Activated T-cell treated with anti-CD3 and anti-CD28 coated beads for 4 hours (primary cell): ENCODE results near the gene ATP5F1E.

ENCODE experiments used
- DNase-seq: peaks from one replicate; pipeline ENCODE4 v3.0.0-alpha.2; 2020

The ATP5F1E gene

GRCh38 chr20:59032023-59032712, at the start of gene ATP5F1E:
ATP5F1E (minus strand) TSS chr20:59032335; CDS start chr20:59032251, 84 bp downstream.
- peak; percentile 94 for DNase-seq

DNA sequence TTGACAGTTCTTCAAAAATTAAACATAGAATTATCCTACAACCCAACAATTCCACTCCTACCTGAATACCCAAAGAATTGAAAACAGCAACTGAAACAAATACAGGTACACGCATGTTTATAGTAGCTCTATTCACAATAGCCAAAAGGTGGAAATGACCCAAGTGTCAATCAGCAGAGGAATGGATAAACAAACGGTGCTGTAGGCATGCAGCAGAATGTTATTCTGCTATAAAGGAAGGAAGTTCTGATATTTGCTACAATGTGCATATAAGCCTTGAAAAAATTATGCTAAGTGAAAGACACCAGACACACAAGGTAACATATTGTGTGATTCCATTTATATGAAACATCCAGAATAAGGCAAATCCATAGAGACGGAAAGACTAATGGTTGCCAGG, 48.9 kb upstream of the ATP5F1E start:
- no peak for DNase-seq

DNA sequence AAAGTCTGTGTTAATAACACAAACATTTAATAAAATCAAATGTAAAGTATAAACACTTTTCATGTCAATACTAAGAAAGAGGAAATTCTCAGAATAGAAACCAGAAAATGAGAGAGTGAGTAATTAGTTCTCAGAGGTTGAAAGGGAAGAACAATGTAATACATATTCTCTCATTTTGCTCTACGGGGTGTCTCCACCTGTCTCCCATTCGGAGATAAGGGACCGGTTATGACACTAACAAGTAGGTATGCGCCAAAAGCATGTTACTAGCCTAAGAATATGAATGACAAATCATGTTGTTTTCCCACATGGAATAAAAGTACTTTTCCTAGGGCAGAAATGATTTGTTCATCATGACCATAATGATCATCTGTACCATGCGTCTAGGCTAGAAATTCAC, 46.1 kb upstream of the ATP5F1E start:
- DNase-seq = no peak

- DNase-seq = no peak
These were observed 45.6 kb upstream of the ATP5F1E start for GRCh38 chr20:59077705-59078104.

GRCh38 chr20:59075934-59076508, 43.9 kb upstream of the ATP5F1E start:
- no peak for DNase-seq

GRCh38 chr20:59074456-59074855, 42.3 kb upstream of the ATP5F1E start:
- DNase-seq = no peak

DNA sequence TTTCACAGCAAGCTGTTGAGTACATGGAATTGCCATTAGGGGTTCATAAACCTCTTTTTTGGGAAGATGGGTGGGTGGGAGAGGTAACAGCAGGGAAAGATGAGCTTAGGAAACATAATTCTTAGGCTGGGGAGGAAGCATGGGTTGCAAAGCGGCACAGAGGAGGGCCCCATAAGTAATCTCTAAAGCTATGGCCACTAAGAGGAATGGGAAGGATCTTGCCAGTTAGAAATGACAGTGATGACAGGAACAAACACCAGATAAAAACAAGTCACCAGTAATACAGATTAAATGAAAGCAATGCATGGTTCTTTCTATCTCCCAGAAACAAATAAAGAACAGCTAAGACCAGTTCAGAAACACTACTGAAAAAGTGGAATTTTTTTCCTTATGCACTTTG, 41.4 kb upstream of the ATP5F1E start:
- DNase-seq = no peak

DNA sequence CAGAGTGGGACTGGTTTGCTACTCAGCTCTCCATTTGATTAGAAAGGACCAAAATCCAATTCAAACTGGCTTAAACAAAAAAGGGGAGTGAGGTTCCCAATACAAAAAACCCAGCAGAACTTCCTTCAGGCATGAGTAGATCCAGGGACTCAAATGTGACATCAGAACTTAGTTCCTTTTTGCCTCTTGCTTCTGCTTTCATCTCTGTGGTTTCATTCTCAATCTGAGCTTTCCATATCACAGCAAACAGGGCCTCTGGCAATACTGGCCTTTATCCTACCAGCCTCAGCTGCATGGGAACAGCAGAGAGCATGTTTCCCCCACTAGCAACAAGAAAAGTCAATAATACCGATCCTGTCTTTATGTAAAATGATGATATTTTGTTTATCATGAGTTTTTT, 39.1 kb upstream of the ATP5F1E start:
- DNase-seq = no peak

DNA sequence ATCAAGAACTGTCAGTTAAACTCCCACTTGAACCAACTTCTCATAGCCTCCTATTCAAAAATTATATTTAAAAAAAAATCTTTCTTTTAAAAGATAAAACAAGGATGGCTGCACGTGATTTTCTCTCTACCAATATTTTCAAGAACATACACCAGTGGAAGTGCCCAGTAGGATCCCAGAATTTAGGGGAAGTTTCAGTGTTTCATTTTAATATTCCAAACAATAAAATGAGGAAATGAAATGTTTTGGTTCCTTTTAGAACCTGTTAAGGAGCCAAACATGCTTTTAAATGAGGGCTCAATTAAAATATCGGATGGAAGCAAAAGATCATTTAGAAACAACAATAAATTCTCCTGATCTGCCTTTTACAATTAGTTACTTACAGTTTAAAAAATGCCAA, 36.9 kb upstream of the ATP5F1E start:
- DNase-seq = no peak

GRCh38 chr20:59068534-59068933, 36.4 kb upstream of the ATP5F1E start:
- DNase-seq = no peak

GRCh38 chr20:59064214-59064722, 32.1 kb upstream of the ATP5F1E start:
- DNase-seq = no peak

DNA sequence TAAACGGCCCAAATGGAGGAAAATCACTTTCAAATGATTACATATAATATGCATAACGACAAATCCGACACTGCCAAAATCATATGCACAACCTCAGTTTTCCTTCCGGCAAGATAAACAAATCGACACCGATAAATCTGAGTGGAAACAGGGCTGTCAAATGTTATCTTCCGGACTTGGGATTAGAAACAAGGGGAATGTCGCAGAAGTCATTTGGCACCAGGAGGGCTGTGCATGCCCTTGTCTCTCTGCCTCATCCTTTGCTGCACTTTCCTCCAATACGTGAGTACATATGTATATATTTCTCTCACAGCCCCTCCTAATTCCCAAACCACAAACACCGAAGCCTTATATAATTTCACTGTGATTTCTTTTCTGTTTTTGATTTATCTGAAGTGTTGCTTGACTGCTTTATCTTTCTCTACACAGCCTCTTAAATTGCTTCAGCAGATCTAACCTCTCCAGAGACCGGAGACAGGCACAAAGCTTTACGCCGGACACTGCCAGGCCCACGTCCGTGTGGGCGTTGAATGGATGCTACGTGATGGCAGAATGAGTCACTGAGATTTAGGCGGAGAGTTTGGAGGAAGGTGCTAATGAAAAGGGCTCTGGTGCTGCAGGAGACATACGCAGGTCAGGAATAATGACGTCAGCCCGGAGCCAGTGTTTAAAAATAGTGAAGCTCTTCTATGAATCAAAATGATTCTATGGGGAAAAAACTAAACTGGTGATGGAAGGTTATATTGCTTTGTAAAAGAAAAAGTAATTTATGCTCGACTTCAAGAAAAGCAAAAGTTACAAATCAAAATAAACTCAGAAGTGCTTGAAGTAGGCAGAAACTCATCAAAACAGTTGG, 31.5 kb upstream of the ATP5F1E start:
- no peak for DNase-seq

DNA sequence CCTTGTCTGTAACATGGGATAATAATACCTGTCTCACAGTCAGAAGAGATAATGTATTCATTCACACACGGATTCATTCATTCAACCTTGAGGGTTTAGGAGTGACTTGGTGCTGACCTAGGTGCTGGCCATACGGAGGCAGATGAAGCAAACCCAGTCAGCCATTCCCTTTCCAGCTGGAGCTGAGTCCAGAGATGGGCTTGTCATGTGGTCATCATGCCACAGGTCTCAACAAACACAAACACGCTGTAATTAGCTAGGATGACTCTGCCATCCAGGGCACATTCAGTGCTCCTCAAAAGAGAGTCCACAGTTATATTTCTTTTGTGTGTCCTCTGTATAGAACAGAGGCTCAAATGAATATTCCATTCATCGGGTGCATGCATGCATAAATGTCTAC, 29.9 kb upstream of the ATP5F1E start:
- DNase-seq = no peak

DNA sequence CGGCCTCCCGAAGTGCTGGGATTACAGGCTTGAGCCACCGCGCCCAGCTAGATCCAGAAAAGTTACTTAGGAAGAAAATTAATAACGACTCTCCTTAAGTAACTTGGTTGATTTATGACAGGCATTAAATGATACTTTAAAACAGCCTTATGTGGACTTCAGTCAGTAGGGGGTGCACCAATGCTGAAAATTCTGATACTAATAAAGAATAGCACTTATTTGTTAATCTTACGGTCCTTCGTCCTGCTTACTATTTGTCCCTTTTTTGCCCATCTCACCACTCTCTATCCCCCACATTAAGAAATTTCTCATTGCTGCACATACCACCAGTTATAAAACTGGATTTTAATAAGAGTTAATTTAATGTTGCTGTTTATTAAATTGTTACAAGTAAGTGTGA, 23.2 kb upstream of the ATP5F1E start:
- no peak for DNase-seq

GRCh38 chr20:59051666-59052185, 19.6 kb upstream of the ATP5F1E start:
- no peak for DNase-seq

- no peak for DNase-seq
These were observed 18.3 kb upstream of the ATP5F1E start for GRCh38 chr20:59050437-59050836.

GRCh38 chr20:59048681-59049030, 16.5 kb upstream of the ATP5F1E start:
- DNase-seq = no peak

DNA sequence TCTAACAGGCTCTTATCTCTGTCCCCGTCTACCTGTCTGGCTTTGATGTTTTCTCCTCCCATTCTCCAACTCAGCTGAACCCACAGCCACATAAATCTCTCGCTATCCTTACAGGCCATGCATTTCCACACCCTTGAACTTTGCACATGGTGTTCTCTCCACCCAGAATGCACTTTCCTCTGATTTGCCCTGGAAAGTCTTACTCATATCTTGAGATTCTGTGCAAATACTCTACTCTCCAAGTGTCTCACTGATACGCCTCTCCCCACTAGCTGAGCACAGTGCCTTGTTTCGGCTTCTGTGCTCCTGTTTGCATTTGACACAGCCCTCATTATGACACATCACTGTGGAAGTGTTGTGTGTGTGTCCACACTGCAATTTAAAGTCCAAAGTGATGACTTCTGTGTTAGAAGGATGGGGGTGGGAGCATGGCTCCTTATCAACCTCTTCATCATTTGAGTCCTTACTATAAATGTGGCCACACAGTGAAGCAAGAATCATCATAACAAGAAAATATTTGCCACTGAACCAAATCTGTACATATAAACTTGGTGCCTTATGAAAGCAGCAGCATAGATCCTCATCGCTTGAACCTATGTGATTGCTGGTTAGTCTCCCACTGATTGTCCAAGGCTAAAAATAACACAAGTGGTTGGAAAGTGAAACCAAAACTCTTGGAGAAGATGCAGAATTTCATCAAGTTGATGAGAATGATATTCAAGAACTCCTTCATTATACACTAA, 16.0 kb upstream of the ATP5F1E start:
- no peak for DNase-seq

GRCh38 chr20:59046862-59047261, 14.7 kb upstream of the ATP5F1E start:
- no peak for DNase-seq

- DNase-seq = no peak
These were observed 12.7 kb upstream of the ATP5F1E start for GRCh38 chr20:59044796-59045195.

GRCh38 chr20:59044295-59044694, 12.2 kb upstream of the ATP5F1E start:
- DNase-seq = no peak

- no peak for DNase-seq
These were observed 11.6 kb upstream of the ATP5F1E start for GRCh38 chr20:59043698-59044097.
